Kidney (tissue), 14 donors: Measurements from ENCODE around the gene DLG5. TPM values are rescaled to one million over a fixed set of nuclear protein-coding genes. Genes with fewer than 3 reads are reported as not detected.

Source experiments
- DNase-seq, 5 donors: peaks; one replicate each; pipeline ENCODE4 v3.0.0-alpha.2; 2013 to 2020
- FAIRE-seq: peaks from 2 replicates; lab custom pipeline; 2012; peaks lifted over from hg19 to GRCh38; lab: Jason Lieb, UNC
- H3K27ac ChIP-seq, 2 donors: one replicate each; pipeline ENCODE4 v1.7.0; 2013; ENCODE audit warnings: low read depth in 2 of 2, low read length in 2 of 2, inconsistent platforms in 1 of 2
- H3K27me3 ChIP-seq: one replicate; pipeline ENCODE4 v1.7.1; 2013; ENCODE audit warnings: low read length, inconsistent platforms; ENCODE audit not compliant: control insufficient read depth, insufficient read depth
- H3K36me3 ChIP-seq, 3 donors: one replicate each; pipeline versions ENCODE4 v1.7.0 to v1.7.1; 2013; ENCODE audit warnings: low read length in 3 of 3, control low read depth in 1 of 3, inconsistent platforms in 1 of 3; ENCODE audit not compliant: insufficient read depth in 3 of 3, control insufficient read depth in 2 of 3
- H3K4me1 ChIP-seq, 3 donors: one replicate each; pipeline versions ENCODE4 v1.7.0 to v1.7.1; 2013; ENCODE audit warnings: low read length in 3 of 3, inconsistent platforms in 1 of 3, low read depth in 1 of 3; ENCODE audit not compliant: control insufficient read depth in 2 of 3, insufficient read depth in 2 of 3
- H3K4me3 ChIP-seq, 3 donors: one replicate each; pipeline versions ENCODE4 v1.7.0 to v1.8.1; 2013; ENCODE audit warnings: low read length in 3 of 3, control low read depth in 1 of 3, inconsistent platforms in 1 of 3
- H3K9ac ChIP-seq, 3 donors: one replicate each; pipeline versions ENCODE4 v1.7.0 to v1.7.1; 2013; ENCODE audit warnings: low read length in 3 of 3, control low read depth in 1 of 3, inconsistent platforms in 1 of 3
- H3K9me3 ChIP-seq, 3 donors: one replicate each; pipeline versions ENCODE4 v1.7.0 to v1.7.1; 2013; ENCODE audit warnings: low read length in 3 of 3, control low read depth in 1 of 3, inconsistent platforms in 1 of 3; ENCODE audit not compliant: control insufficient read depth in 2 of 3, insufficient read depth in 1 of 3
- intact Hi-C: fragments of 100-400 bp; cut with DNase I; formaldehyde crosslinking; loops from one replicate; pipeline ENCODE4 v1.11.1; 2022
- polyA plus RNA-seq: library from polyadenylated mRNA; stranded (reverse); fragments of 350-450 nt; fragmentation: Illumina TruSeq; extraction: RNeasy Lipid Tissue Mini Kit (QIAGEN cat#74804); gene quantifications from one replicate; pipeline ENCODE4 v1.2.3, GENCODE V29; 2014; ENCODE audit warnings: low read depth, low replicate concordance; ENCODE audit not compliant: insufficient read depth
- total RNA-seq: library from RNA; stranded (reverse); fragmentation: NEBNext Ultra II Directional; extraction: Animal tissue kit (Norgen Biotek cat#: 25700); gene quantifications from one replicate; pipeline ENCODE4 v1.2.1, GENCODE V29; 2021
- TF ChIP-seq, protein P1 (sequence below): IDR thresholded peaks from 3 replicates; pipeline ENCODE4 v1.5.1; 2012; ENCODE audit warnings: mild to moderate bottlenecking, moderate library complexity, borderline replicate concordance; ENCODE audit not compliant: insufficient read depth; ENCODE audit errors: extremely low read depth
- donor health status: control.
- donor health status: control.
- donor health status: control.
- donor health status: control.
- donor health status: control.
- donor health status: DM: yes; HTN: yes; CAD: no.
- donor health status: Normal renal cell carcinoma (clear cell type).

DLG5 gene
- total and polyA plus RNA-seq, 2 donors from 2014 or later: 5.4 to 30.0 TPM

DNA sequence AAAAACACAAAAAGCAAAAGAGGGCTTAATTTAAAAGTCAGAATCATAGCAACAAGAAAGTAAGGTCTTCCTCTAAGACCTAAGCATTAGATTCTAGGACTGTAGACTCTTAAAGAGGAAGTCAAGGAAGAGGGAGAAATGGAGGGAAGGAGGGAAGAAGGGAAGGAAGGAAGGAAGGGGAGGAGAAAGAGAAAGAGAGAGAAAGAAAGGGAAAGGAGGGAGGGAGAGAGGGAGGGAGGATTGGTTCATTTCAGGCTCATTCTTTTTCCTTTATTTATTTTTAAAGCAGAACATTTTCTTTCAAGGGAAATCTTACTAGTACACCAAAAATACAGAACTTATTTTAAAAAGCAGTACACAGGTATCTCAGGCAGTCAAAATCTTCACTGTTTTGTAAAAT, 81.1 kb downstream of the DLG5 start:
- Histone ChIP-seq H3K27ac (no peak overlapping the region), H3K27me3 (no peaks in the 10 kb centered on the region), H3K4me1 (peaks cover 0 to 12% (median 9%) of the 10 kb centered on the region in 3 donors), H3K4me3 (no peak overlapping the region), H3K9me3 (no peaks in the 10 kb centered on the region), H3K9ac (no peak overlapping the region), H3K36me3 (peaks cover 3 to 30% (median 4%) of the 10 kb centered on the region in 3 donors)
- DNase-seq (no peak), FAIRE-seq (no peak)
- TF ChIP-seq, protein P1, sequence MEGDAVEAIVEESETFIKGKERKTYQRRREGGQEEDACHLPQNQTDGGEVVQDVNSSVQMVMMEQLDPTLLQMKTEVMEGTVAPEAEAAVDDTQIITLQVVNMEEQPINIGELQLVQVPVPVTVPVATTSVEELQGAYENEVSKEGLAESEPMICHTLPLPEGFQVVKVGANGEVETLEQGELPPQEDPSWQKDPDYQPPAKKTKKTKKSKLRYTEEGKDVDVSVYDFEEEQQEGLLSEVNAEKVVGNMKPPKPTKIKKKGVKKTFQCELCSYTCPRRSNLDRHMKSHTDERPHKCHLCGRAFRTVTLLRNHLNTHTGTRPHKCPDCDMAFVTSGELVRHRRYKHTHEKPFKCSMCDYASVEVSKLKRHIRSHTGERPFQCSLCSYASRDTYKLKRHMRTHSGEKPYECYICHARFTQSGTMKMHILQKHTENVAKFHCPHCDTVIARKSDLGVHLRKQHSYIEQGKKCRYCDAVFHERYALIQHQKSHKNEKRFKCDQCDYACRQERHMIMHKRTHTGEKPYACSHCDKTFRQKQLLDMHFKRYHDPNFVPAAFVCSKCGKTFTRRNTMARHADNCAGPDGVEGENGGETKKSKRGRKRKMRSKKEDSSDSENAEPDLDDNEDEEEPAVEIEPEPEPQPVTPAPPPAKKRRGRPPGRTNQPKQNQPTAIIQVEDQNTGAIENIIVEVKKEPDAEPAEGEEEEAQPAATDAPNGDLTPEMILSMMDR: no peak
- intact Hi-C loops: no loop called here

DNA sequence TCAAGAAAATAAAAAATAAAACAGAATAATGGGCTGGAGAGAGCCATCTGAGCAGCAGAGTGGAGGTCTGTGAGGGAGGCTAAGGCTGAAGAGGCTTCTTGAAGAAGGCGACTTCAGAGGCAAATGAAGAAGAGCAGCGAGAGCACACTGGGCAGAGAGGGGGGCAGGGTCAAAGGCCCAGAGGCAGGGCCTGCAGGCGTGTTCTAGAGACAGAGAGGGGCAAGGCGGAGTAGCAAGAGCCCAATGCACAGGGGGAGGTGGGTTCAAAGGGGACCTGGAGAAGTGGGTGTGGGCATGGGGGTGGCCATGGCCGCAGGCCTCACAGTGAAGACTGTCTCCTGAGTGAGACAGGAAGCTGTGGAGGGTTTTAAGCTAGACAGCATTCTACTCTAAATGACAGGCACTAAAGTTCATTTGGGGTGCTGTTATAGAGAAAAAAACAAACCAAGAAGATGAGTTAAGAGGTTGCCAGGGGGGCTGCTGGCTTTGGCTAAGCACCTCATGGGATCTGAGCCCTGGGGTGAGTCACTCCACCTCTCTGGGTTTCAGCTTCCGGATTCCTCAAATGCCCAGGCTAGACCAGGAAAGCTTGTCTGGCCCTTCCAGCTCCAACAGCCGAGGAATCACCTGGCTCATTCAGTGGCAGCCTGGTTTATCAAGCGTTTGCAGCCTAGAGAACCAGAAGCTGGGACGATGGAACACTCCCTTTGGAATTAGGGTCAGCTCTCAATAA, 81.7 kb downstream of the DLG5 start:
- peaks cover 0 to 12% (median 9%) of the 10 kb centered on the region in 3 donors for H3K4me1 ChIP-seq
- intact Hi-C loops: no loop called here

DNA sequence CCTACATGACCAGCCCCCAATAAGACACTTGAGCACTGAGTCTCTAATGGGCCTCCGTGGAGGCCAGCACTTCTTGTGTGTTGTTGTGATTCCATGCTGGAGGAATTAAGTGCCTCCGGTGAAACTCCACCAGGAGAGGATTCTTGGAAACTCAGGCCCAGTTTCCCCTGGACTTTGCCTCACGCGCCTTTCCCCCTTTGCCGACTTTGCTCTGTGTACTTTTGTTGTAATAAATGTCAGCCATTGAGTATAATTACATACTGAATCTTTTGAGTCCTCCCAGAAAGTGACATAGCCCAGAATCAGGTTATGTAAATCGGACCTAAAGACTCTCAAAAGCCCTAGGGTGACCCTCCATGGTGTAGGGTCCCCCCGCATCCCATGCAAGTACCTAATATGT, 82.4 kb downstream of the DLG5 start:
- no peak for FAIRE-seq
- TF ChIP-seq, protein P1: no peak

More for the DNA sequence above, 81.7 kb downstream of the DLG5 start:
- TF ChIP-seq, protein P1: no peak
- no peaks in the 10 kb centered on the region for H3K9me3 ChIP-seq
- H3K27me3 ChIP-seq: no peaks in the 10 kb centered on the region
- H3K36me3 ChIP-seq: peaks cover 3 to 28% (median 4%) of the 10 kb centered on the region in 3 donors
- H3K4me3 ChIP-seq: no peak overlapping the region
- FAIRE-seq: no peak
- H3K27ac ChIP-seq: peak overlapping the region; percentile 54 to 86
- peak in 1 of 5 donors; percentile 46 for DNase-seq
- no peak overlapping the region for H3K9ac ChIP-seq

More for the DNA sequence above, 82.4 kb downstream of the DLG5 start:
- H3K4me1 ChIP-seq: peaks cover 0 to 12% (median 9%) of the 10 kb centered on the region in 3 donors
- H3K36me3 ChIP-seq: peaks cover 3 to 28% (median 4%) of the 10 kb centered on the region in 3 donors
- H3K27me3 ChIP-seq: no peaks in the 10 kb centered on the region
- peak in 1 of 5 donors; percentile 10 for DNase-seq
- peak overlapping the region; percentile 54 to 86 for H3K27ac ChIP-seq
- H3K4me3 ChIP-seq: no peak overlapping the region
- intact Hi-C loops: no loop called here
- no peak overlapping the region for H3K9ac ChIP-seq
- H3K9me3 ChIP-seq: no peaks in the 10 kb centered on the region
